HuH-7.5 (cell line): ENCODE data around the gene PRR20E.
A peak's percentile ranks its signal among the peaks of the same experiment; 100 is the strongest.
"Not testable (repeated sequence)": the region's sequence is repeated elsewhere in the genome, so short reads cannot be mapped to it uniquely, and the experiment has no call there.

Experiments
- DNase-seq: peaks from one replicate; pipeline ENCODE4 v3.0.0; 2011; ENCODE audit warnings: low spot score

The PRR20E gene

DNA sequence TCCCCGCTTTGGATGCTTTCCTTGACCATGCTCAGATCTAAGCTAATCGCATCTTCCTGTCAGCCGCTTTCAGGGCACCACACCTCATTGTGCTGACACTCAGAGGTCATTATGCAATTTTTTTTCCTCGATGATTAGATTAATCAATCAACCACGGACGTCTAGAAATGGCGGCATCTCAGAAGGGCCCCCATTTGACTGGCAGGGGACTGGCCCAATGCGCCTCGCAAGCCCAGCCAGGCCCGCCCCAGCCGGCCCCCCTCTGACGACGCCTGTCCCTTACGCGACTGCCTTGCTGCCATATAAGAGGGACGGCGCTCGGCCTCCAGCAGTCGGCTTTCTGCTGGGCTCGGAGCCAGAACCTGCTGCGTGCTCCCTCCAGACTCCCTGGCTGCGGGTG is at the start of gene PRR20E:
Gene PRR20E (plus strand): TSS at position 301 of the 400 bp plus-strand sequence. CDS start 387 bp downstream, outside the sequence.
- DNase-seq = not testable (repeated sequence)

DNA sequence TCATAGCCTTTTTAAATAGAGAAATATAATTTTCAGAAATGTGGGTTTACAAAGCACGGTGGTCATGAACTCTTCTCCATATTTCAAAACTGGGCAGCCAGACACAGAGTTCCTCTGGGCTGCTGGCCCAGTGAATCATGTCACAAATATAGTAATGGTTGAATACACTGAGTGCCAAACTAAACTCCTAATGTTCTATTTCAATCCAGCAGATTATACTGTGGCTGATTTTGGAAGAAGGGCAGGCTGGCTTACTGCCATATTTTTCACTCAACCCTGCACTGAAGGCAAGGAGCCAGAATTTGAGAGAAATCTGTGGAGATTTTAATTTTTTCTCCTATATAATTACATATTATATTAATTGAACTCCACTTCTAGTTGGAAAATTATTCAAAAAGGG is 43.3 kb upstream of the PRR20E start:
- no peak for DNase-seq

DNA sequence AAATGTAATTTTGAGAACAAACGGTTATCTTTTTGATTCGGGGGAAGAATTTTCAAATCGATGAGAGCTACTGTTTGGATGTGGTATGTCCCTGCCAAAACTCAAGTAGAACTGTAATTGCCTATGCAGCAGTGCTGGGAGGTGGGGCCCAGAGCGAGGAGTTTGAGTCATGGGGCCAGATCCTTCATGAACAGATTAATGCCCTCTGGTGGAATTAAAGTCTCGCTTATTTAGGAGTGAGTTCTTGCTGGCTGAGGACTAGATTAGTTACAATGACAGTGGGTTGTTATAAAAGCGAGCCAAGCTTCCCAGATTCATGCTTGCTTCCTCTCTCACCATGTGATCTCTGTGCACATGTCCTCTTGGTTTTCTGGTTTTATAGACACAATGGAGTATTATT is 38.1 kb upstream of the PRR20E start:
- no peak for DNase-seq

DNA sequence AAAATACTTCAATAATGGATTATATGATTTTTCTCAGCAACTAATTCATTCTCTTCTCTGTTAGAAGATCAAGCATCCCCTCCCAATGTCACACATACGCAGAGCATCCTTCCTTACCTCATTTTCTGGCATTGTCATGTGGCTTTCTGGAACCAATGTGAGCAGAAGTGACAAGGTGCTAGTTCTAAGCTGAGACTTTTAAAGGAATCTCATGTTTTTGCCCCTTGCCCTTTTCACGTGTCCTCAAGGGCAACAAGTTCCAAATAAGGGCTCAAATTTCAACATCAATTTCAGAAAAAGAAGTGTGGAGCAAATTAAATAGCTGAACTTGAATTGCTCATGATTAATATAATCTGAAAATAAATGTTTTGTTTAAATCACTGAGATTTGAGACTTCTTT is 30.9 kb upstream of the PRR20E start:
- no peak for DNase-seq

DNA sequence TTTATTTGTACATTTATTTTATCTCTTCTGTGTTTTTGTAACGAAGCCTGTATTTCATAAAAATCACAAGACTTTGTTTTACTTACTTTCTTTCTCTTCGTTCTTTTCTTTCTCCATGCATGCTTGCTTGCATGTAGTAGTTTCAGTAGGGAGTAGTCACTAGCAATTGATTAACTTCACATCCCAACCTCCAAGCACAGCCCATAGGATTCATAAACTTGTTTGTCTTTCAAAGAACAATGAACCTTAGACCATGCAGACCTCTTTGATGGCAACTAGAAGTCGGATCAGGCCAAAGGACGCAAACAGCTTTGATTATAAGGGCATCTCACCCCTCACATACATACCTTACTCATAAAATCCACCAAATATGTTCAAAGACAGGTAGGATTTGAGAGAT is 29.4 kb upstream of the PRR20E start:
- peak; percentile 74 for DNase-seq

DNA sequence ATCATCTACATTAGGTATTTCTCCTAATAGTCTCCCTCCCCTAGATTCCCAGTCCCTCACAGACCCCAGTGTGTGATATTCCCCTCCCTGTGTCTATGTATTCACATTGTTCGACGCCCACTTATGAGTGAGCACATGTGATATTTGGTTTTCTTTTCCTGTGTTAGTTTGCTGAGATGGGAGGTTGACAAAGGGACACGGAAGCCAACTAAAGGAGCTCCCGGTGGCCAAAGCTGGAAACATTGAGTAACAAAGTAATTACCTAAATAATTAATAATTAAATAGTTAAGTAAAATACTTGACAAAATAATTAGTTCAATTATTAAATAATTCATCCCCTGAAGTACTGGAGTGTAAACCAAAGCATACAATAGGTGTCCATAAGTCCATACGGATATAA is 28.0 kb upstream of the PRR20E start:
- no peak for DNase-seq

DNA sequence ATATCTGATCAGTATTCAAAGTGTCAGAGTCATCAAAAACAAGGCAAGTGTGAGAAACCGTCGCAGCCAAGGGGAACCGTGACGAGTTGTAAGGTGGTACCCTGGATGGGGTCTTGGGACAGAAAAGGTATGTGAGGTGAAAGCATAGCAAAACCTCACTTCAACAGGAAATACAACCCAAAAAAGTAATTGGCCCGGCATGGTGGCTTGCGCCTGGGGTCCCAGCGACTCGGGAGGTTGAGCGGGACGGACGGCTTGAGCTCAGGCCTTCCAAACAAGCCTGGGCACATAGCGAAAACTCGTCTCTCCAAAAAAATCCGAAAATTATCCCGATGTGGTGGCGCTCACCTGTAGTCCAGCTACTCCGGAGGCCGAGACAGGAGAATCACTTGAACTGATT is 27.2 kb upstream of the PRR20E start:
- not testable (repeated sequence) for DNase-seq

DNA sequence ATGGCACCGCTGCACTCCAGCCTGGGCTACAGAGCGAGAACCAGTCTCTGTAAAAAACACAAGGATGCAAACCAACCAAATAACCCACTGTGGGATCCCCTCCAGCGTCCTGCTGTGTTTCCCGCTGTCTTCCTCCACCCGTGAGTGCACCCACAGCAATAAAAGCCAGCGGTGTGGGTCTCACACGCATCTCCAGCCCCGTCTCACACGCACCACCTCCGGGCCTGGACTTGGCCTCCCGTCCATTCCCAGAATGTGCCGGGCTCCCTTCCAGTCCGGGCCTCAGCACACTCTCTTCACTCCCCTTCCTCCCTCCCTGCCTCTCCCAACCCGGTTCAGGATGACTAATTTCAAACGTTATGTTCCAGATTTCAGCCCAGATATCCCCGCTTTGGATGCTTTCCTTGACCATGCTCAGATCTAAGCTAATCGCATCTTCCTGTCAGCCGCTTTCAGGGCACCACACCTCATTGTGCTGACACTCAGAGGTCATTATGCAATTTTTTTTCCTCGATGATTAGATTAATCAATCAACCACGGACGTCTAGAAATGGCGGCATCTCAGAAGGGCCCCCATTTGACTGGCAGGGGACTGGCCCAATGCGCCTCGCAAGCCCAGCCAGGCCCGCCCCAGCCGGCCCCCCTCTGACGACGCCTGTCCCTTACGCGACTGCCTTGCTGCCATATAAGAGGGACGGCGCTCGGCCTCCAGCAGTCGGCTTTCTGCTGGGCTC is 26.6 kb upstream of the PRR20E start, which contains the start of gene PRR20A:
Gene PRR20A (plus strand): TSS at position 684 of the 734 bp plus-strand sequence. CDS start 387 bp downstream, outside the sequence.
- DNase-seq = not testable (repeated sequence)

DNA sequence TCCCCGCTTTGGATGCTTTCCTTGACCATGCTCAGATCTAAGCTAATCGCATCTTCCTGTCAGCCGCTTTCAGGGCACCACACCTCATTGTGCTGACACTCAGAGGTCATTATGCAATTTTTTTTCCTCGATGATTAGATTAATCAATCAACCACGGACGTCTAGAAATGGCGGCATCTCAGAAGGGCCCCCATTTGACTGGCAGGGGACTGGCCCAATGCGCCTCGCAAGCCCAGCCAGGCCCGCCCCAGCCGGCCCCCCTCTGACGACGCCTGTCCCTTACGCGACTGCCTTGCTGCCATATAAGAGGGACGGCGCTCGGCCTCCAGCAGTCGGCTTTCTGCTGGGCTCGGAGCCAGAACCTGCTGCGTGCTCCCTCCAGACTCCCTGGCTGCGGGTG is 19.8 kb upstream of the PRR20E start, which contains the start of gene PRR20B:
Gene PRR20B (plus strand): TSS at position 301 of the 400 bp plus-strand sequence. CDS start 387 bp downstream, outside the sequence.
- not testable (repeated sequence) for DNase-seq

DNA sequence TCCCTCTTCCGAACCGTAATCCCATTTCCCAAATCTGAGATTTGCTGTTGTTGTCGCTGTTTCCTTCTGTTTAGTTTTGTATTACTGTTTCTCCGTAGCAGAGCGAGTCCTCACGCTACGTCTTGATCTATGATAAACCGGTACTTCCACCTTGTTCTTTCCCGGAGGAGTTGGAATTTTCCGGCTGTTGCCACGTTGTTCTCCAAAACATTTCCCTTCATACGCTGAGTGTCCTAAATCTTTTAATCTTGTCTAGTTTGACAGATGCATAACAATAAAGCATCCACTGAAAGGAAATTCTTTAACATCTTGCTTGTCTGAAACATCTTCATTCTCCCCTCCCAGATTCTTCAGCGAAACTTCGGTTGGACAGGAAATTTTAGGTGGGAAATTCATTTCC is 18.9 kb upstream of the PRR20E start:
- DNase-seq = not testable (repeated sequence)

DNA sequence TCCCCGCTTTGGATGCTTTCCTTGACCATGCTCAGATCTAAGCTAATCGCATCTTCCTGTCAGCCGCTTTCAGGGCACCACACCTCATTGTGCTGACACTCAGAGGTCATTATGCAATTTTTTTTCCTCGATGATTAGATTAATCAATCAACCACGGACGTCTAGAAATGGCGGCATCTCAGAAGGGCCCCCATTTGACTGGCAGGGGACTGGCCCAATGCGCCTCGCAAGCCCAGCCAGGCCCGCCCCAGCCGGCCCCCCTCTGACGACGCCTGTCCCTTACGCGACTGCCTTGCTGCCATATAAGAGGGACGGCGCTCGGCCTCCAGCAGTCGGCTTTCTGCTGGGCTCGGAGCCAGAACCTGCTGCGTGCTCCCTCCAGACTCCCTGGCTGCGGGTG is 13.2 kb upstream of the PRR20E start, which contains the start of gene PRR20C:
Gene PRR20C (plus strand): TSS at position 301 of the 400 bp plus-strand sequence. CDS start 387 bp downstream, outside the sequence.
- DNase-seq = not testable (repeated sequence)

DNA sequence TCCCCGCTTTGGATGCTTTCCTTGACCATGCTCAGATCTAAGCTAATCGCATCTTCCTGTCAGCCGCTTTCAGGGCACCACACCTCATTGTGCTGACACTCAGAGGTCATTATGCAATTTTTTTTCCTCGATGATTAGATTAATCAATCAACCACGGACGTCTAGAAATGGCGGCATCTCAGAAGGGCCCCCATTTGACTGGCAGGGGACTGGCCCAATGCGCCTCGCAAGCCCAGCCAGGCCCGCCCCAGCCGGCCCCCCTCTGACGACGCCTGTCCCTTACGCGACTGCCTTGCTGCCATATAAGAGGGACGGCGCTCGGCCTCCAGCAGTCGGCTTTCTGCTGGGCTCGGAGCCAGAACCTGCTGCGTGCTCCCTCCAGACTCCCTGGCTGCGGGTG is 6.7 kb upstream of the PRR20E start, which contains the start of gene PRR20D:
Gene PRR20D (plus strand): TSS at position 301 of the 400 bp plus-strand sequence. CDS start 387 bp downstream, outside the sequence.
- DNase-seq = not testable (repeated sequence)

DNA sequence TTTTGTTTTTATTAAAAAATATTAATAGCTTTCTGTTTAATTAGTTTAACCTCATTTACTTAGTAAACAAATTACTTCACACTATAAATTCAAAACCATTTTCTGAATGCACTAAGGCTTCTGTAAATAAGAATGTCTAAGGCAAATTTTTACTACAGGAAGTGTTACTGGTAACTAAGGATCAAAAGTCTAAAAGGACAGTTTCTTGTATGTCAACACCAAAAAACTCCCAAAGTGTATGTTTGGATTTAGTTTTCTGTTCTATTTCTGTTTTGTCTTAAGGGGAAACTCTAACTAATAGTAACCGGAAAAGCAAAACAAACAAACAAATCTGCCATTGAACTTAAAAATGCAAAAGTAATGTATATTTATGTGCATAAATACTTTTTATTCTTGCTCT is 24.7 kb downstream of the PRR20E start:
- DNase-seq = no peak

DNA sequence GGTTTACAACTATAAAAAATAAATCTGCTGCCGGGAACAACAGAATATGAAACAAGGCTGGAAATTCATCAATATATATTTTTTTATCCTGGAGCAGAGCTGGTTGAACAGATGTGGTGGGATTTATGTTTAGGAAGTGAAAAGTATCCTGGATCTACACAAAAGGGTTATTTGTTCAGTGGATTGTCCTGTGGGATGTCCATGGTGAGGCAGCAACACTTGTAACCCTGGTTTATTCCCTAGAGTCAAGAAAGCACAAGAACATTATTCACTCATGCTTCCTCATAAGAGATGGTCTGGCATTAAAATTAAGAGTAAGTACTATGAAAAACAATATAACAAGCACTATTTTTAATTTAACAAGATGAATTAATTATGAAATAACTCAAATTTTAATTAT is 46.0 kb downstream of the PRR20E start:
- DNase-seq = no peak
